GM12878 (cell line): Measurements from ENCODE around the gene FPGS.

ENCODE experiments used
- CTCF ChIP-seq, 3 experiments: IDR thresholded peaks in 2 of 3; conservative IDR thresholded peaks in 1 of 3; 2 replicates each; pipeline ENCODE4 v1.5.1; 2011; ENCODE audit warnings: low read depth in 3 of 3, low read length in 3 of 3, mild to moderate bottlenecking in 3 of 3, control low read depth in 2 of 3, moderate library complexity in 2 of 3, inconsistent platforms in 1 of 3, mixed read lengths in 1 of 3; ENCODE audit not compliant: control insufficient read depth in 2 of 3, insufficient read depth in 1 of 3; ENCODE audit errors: extremely low read depth in 1 of 3
- FOXM1 ChIP-seq: IDR thresholded peaks from 2 replicates; pipeline ENCODE4 v1.6.1; 2012; ENCODE audit warnings: low read depth, mild to moderate bottlenecking, inconsistent platforms, low read length, moderate library complexity
- POLR2A ChIP-seq: IDR thresholded peaks from 2 replicates; pipeline ENCODE4 v1.6.1; 2011; ENCODE audit warnings: low read depth, mild to moderate bottlenecking, low read length
- POLR2AphosphoS5 ChIP-seq: IDR thresholded peaks from 2 replicates; pipeline ENCODE4 v1.6.1; 2011; ENCODE audit warnings: mild to moderate bottlenecking, low read length, inconsistent platforms
- SREBF2 ChIP-seq: IDR thresholded peaks from 2 replicates; pipeline ENCODE4 v1.6.1; 2012; ENCODE audit warnings: mild to moderate bottlenecking, low read length

- TF ChIP-seq FOXM1 (no peak), CTCF (IDR thresholded peaks at IDR 0.05 in 2 of 3, conservative IDR thresholded peaks at IDR 0.05 in 1 of 3; ENCODE audit: control insufficient read depth in 2 of 3, extremely low read depth in 1 of 3, insufficient read depth in 1 of 3, low read depth in 3 of 3, low read length in 3 of 3) (no peak), SREBF2 (no peak), POLR2AphosphoS5 (no peak), POLR2A (no peak)
Measured at GRCh38 chr9:127753622-127754021, 49.1 kb upstream of the FPGS start.
